Endothelial cell of umbilical vein (primary cell): ENCODE data around the gene LGR4. TPM values are rescaled to one million over a fixed set of nuclear protein-coding genes. Genes with fewer than 3 reads are reported as not detected.

Experiments
- BruUV-seq: library from RNA; stranded (reverse); fragments of 400-500 nt; replicated peaks from 2 replicates; lab custom pipeline; 2021; lab: Mats Ljungman, UMichigan
- CTCF ChIA-PET: fragments of 300-600, 350-600 bp; sonication (Branson Sonifier 250); formaldehyde crosslinking; loops from one replicate; lab custom pipeline; 2021; ENCODE audit warnings: antibody characterized with exemption, inconsistent platforms; lab: Charles Lee
- POLR2A ChIA-PET: fragments of 300-600, 350-600 bp; sonication (Branson Sonifier 250); formaldehyde crosslinking; loops from one replicate; lab custom pipeline; 2021; ENCODE audit warnings: antibody characterized with exemption, inconsistent platforms; lab: Charles Lee
- DNase-seq: peaks from one replicate; pipeline ENCODE4 v3.0.0-alpha.2; 2011; ENCODE audit warnings: low read depth, low spot score
- FAIRE-seq: peaks from 2 replicates; lab custom pipeline; 2011; peaks lifted over from hg19 to GRCh38; lab: Jason Lieb, UNC
- H2AFZ ChIP-seq: 2 replicates; pipeline ENCODE4 v1.6.0; 2012; ENCODE audit warnings: low read depth, low read length, control low read depth, inconsistent platforms
- H3K27ac ChIP-seq: 2 replicates; pipeline ENCODE4 v1.5.1; 2011; ENCODE audit warnings: low read depth, mild to moderate bottlenecking, control low read depth, low read length, moderate library complexity; ENCODE audit not compliant: insufficient read depth
- H3K27me3 ChIP-seq, 2 experiments: 2 replicates each; pipeline versions ENCODE4 v1.6.0 to v1.6.1; 2011; ENCODE audit warnings: low read length in 2 of 2, mixed read lengths in 1 of 2; ENCODE audit not compliant: control insufficient read depth in 2 of 2, insufficient read depth in 2 of 2
- H3K36me3 ChIP-seq, 2 experiments: 2 replicates in 1 of 2; 3 replicates in 1 of 2; pipeline ENCODE4 v1.5.1; 2011; ENCODE audit warnings: low read length in 2 of 2, mild to moderate bottlenecking in 1 of 2, moderate library complexity in 1 of 2; ENCODE audit not compliant: control insufficient read depth in 2 of 2, insufficient read depth in 2 of 2; ENCODE audit errors: extremely low read depth in 1 of 2
- H3K4me1 ChIP-seq: 3 replicates; pipeline ENCODE4 v1.5.1; 2011; ENCODE audit warnings: mild to moderate bottlenecking, low read length; ENCODE audit not compliant: control insufficient read depth, insufficient read depth; ENCODE audit errors: extremely low read depth
- H3K4me2 ChIP-seq: 2 replicates; pipeline ENCODE4 v1.6.1; 2011; ENCODE audit warnings: low read length, control low read depth, mixed read lengths; ENCODE audit not compliant: insufficient read depth
- H3K4me3 ChIP-seq, 3 experiments: fragments of 200-600 bp in 1 of 3; sonication (generic), shearing (Covaris generic) in 1 of 3; replicated peaks in 1 of 3; 2 replicates each; pipeline ENCODE4 v1.5.1; 2011 to 2016; ENCODE audit warnings: control low read depth in 3 of 3, low read length in 3 of 3, mild to moderate bottlenecking in 2 of 3, inconsistent platforms in 1 of 3, low read depth in 1 of 3, moderate library complexity in 1 of 3; ENCODE audit not compliant: insufficient read depth in 1 of 3
- H3K79me2 ChIP-seq: 2 replicates; pipeline ENCODE4 v1.6.0; 2012; ENCODE audit warnings: low read length, inconsistent platforms; ENCODE audit not compliant: control insufficient read depth, insufficient read depth
- H3K9ac ChIP-seq: replicated peaks from 2 replicates; pipeline ENCODE3; 2011; ENCODE audit warnings: low read length, control low read depth; ENCODE audit not compliant: insufficient read depth; ENCODE audit errors: extremely low read depth
- H3K9me1 ChIP-seq: replicated peaks from 3 replicates; pipeline ENCODE4 v1.6.0; 2011; ENCODE audit warnings: mild to moderate bottlenecking, low read length; ENCODE audit not compliant: control insufficient read depth, insufficient read depth; ENCODE audit errors: extremely low read depth
- H3K9me3 ChIP-seq: replicated peaks from 2 replicates; pipeline ENCODE4 v1.5.1; 2012; ENCODE audit warnings: low read length, inconsistent platforms; ENCODE audit not compliant: control insufficient read depth, insufficient read depth
- H4K20me1 ChIP-seq: replicated peaks from 2 replicates; pipeline ENCODE3; 2011; ENCODE audit warnings: mild to moderate bottlenecking, low read length; ENCODE audit not compliant: control insufficient read depth, insufficient read depth; ENCODE audit errors: extremely low read depth
- CTCF ChIP-seq, 2 donors: IDR thresholded peaks; 1 replicate in 1 of 2; 2 replicates in 1 of 2; pipeline ENCODE4 v1.5.1; 2011; ENCODE audit warnings: low read length in 2 of 2, mild to moderate bottlenecking in 2 of 2, moderate library complexity in 2 of 2, control low read depth in 1 of 2, inconsistent platforms in 1 of 2, low read depth in 1 of 2; ENCODE audit not compliant: insufficient read depth in 1 of 2; ENCODE audit errors: extremely low read depth in 1 of 2
- EZH2 ChIP-seq: IDR thresholded peaks from 2 replicates; pipeline ENCODE4 v1.6.1; 2012; ENCODE audit warnings: borderline replicate concordance, low read depth, mild to moderate bottlenecking, moderate library complexity, low read length, inconsistent platforms; ENCODE audit not compliant: severe bottlenecking
- FOS ChIP-seq: IDR thresholded peaks from 2 replicates; pipeline ENCODE4 v1.6.1; 2011; ENCODE audit warnings: mild to moderate bottlenecking, low read length, moderate library complexity, borderline replicate concordance; ENCODE audit not compliant: insufficient read depth
- GATA2 ChIP-seq: IDR thresholded peaks from 2 replicates; pipeline ENCODE4 v1.7.0; 2011; ENCODE audit warnings: low read depth, mild to moderate bottlenecking, moderate library complexity, mixed read lengths, low read length; ENCODE audit not compliant: insufficient read length, insufficient read depth
- JUN ChIP-seq: IDR thresholded peaks from 2 replicates; pipeline ENCODE4 v1.6.1; 2011; ENCODE audit warnings: borderline replicate concordance, low read depth; ENCODE audit not compliant: insufficient read length, insufficient read depth
- MAX ChIP-seq: IDR thresholded peaks from 2 replicates; pipeline ENCODE4 v1.6.1; 2011; ENCODE audit not compliant: insufficient read depth, insufficient read length
- MYC ChIP-seq: IDR thresholded peaks from one replicate; pipeline ENCODE4 v1.6.1; 2011; ENCODE audit warnings: mild to moderate bottlenecking, low read depth, low read length
- POLR2A ChIP-seq: IDR thresholded peaks from 2 replicates; pipeline ENCODE4 v1.6.1; 2012; ENCODE audit warnings: low read depth, mild to moderate bottlenecking, control low read depth, low read length
- POLR2AphosphoS5 ChIP-seq: IDR thresholded peaks from 2 replicates; pipeline ENCODE4 v1.6.1; 2012; ENCODE audit warnings: low read depth, mild to moderate bottlenecking, control low read depth, low read length, moderate library complexity; ENCODE audit not compliant: insufficient read depth
- dilution Hi-C: fragments of 300-500 bp; cut with MboI; formaldehyde crosslinking; loops from one replicate; pipeline ENCODE4 v1.15.0; 2019; ENCODE audit warnings: low sequenced_read_pairs; ENCODE audit not compliant: extremely low pct_ligation_motif_present
- intact Hi-C: fragments of 100-400 bp; cut with micrococcal nuclease; formaldehyde crosslinking; loops from one replicate; pipeline ENCODE4 v1.10.0; 2022
- polyA plus RNA-seq, 4 experiments: library from polyadenylated mRNA; depleted of rRNA in 3 of 4; stranded (reverse) in 3 of 4; unstranded in 1 of 4; fragments of >200 nt; gene quantifications; 2 replicates each; pipeline versions ENCODE4 v1.2.1 to v1.2.3, GENCODE V29; 2011 to 2012; ENCODE audit warnings: missing spikeins in 1 of 4
- total RNA-seq: library from RNA; stranded (reverse); gene quantifications from 2 replicates; pipeline ENCODE4 v1.2.3, GENCODE V29; 2021

LGR4 gene
- total and polyA plus RNA-seq, 2 donors (not counting 3 experiments of a cell fraction or from before 2014, with no cell fraction given), result 1.3 to 3.1 TPM

GRCh38 chr11:27425814-27426213, 46.8 kb downstream of the LGR4 start:
- Histone ChIP-seq H4K20me1 (no peaks in the 10 kb centered on the region), H3K9me1 (no peaks in the 10 kb centered on the region), H3K4me2 (no peak overlapping the region), H3K36me3 (no peaks in the 10 kb centered on the region), H3K79me2 (no peaks in the 10 kb centered on the region), H3K4me1 (no peaks in the 10 kb centered on the region), H3K4me3 (no peak overlapping the region), H3K27ac (no peak overlapping the region), H3K9ac (no peak overlapping the region), H3K27me3 (no peaks in the 10 kb centered on the region), H2AFZ (no peak overlapping the region), H3K9me3 (no peaks in the 10 kb centered on the region)
- ChIA-PET POLR2A (no interaction called here), CTCF (no interaction called here)
- FAIRE-seq, result no peak
- no peak for DNase-seq
- TF ChIP-seq FOS (no peak), MYC (no peak), POLR2A (no peak), EZH2 (no peak)
- intact Hi-C loops (no loop called here), dilution Hi-C loops (no loop called here)
- no TSS peak for BruUV-seq

- CTCF ChIA-PET, result interaction anchor here (1.4 kb wide), 1 partner anchor 62 kb away, joined by 4 read pairs; no protein-coding TSS in a partner anchor
- BruUV-seq, result no TSS peak
- dilution Hi-C loops (no loop called here), intact Hi-C loops (no loop called here)
- Histone ChIP-seq H3K27me3 (no peaks in the 10 kb centered on the region), H3K4me2 (no peak overlapping the region), H3K4me3 (no peak overlapping the region), H3K9me3 (no peaks in the 10 kb centered on the region), H3K27ac (no peak overlapping the region), H3K4me1 (no peaks in the 10 kb centered on the region), H3K9ac (no peak overlapping the region), H3K36me3 (no peaks in the 10 kb centered on the region), H2AFZ (no peak overlapping the region), H3K9me1 (no peaks in the 10 kb centered on the region), H3K79me2 (no peaks in the 10 kb centered on the region), H4K20me1 (no peaks in the 10 kb centered on the region)
- DNase-seq (no peak), FAIRE-seq (no peak)
- POLR2A ChIA-PET, result no interaction called here
- TF ChIP-seq MYC (no peak), POLR2A (no peak), EZH2 (no peak), GATA2 (no peak), FOS (no peak), MAX (no peak), CTCF (IDR thresholded peaks at IDR 0.05; ENCODE audit: extremely low read depth in 1 of 2, insufficient read depth in 1 of 2, low read depth in 1 of 2, low read length in 2 of 2) (no peak), JUN (no peak), POLR2AphosphoS5 (no peak)
These were observed 49.5 kb downstream of the LGR4 start for GRCh38 chr11:27423125-27423524.
